Measurements from ENCODE around the gene FAM83G.

Gene FAM83G

GRCh38 chr17:19013806-19014627, 9.5 kb upstream of the FAM83G start:
- Histone ChIP-seq H3K27me3 (ENCODE audit: insufficient read depth, insufficient read length) (no peaks in the 10 kb centered on the region), H3K9ac (ENCODE audit: insufficient read length, low read depth) (no peak overlapping the region), H3K4me3 (ENCODE audit: insufficient read length, low read depth) (no peak overlapping the region), H3K36me3 (ENCODE audit: insufficient read depth, insufficient read length, low read length) (no peaks in the 10 kb centered on the region), H3K9me3 (ENCODE audit: insufficient read depth, low read length) (no peaks in the 10 kb centered on the region), H3K4me1 (ENCODE audit: insufficient read depth, insufficient read length) (peaks cover 15% of the 10 kb centered on the region)
- DNase-seq (ENCODE audit: low read depth, low spot score): no peak
- TF ChIP-seq YY1 (IDR thresholded peaks at IDR 0.05; ENCODE audit: insufficient read depth, insufficient read length) (no peak), ZNF274 (IDR thresholded peaks at IDR 0.05; ENCODE audit: low read depth, low read length) (no peak)

GRCh38 chr17:19013226-19013625, 8.7 kb upstream of the FAM83G start:
- H3K9ac ChIP-seq (ENCODE audit: insufficient read length, low read depth): no peak overlapping the region
- no peak overlapping the region for H3K4me3 ChIP-seq (ENCODE audit: insufficient read length, low read depth)
- DNase-seq (ENCODE audit: low read depth, low spot score): no peak
- H3K27me3 ChIP-seq (ENCODE audit: insufficient read depth, insufficient read length): no peaks in the 10 kb centered on the region
- TF ChIP-seq SUZ12 (IDR thresholded peaks at IDR 0.05; ENCODE audit: extremely low read depth, insufficient read depth, insufficient read length) (no peak), ZNF274 (IDR thresholded peaks at IDR 0.05; ENCODE audit: low read depth, low read length) (no peak), YY1 (IDR thresholded peaks at IDR 0.05; ENCODE audit: insufficient read depth, insufficient read length) (no peak)
- H3K36me3 ChIP-seq (ENCODE audit: insufficient read depth, insufficient read length, low read length): no peaks in the 10 kb centered on the region
- H3K9me3 ChIP-seq (ENCODE audit: insufficient read depth, low read length): no peaks in the 10 kb centered on the region
- peaks cover 15% of the 10 kb centered on the region for H3K4me1 ChIP-seq (ENCODE audit: insufficient read depth, insufficient read length)

- Histone ChIP-seq H3K9ac (ENCODE audit: insufficient read length, low read depth) (no peak overlapping the region), H3K4me3 (ENCODE audit: insufficient read length, low read depth) (no peak overlapping the region), H3K4me1 (ENCODE audit: insufficient read depth, insufficient read length) (peaks cover 15% of the 10 kb centered on the region), H3K27me3 (ENCODE audit: insufficient read depth, insufficient read length) (no peaks in the 10 kb centered on the region), H3K36me3 (ENCODE audit: insufficient read depth, insufficient read length, low read length) (no peaks in the 10 kb centered on the region), H3K9me3 (ENCODE audit: insufficient read depth, low read length) (no peaks in the 10 kb centered on the region)
- DNase-seq (ENCODE audit: low read depth, low spot score): no peak
- TF ChIP-seq SUZ12 (IDR thresholded peaks at IDR 0.05; ENCODE audit: extremely low read depth, insufficient read depth, insufficient read length) (no peak), YY1 (IDR thresholded peaks at IDR 0.05; ENCODE audit: insufficient read depth, insufficient read length) (no peak), ZNF274 (IDR thresholded peaks at IDR 0.05; ENCODE audit: low read depth, low read length) (no peak)
Observed at GRCh38 chr17:19012171-19013080, 7.9 kb upstream of the FAM83G start.

- H3K4me1 ChIP-seq (ENCODE audit: insufficient read depth, insufficient read length): peaks cover 15% of the 10 kb centered on the region
- H3K36me3 ChIP-seq (ENCODE audit: insufficient read depth, insufficient read length, low read length): no peaks in the 10 kb centered on the region
- H3K4me3 ChIP-seq (ENCODE audit: insufficient read length, low read depth): no peak overlapping the region
- H3K9me3 ChIP-seq (ENCODE audit: insufficient read depth, low read length): peaks cover 4% of the 10 kb centered on the region; the same call in 1 of the 2 replicates
- H3K27me3 ChIP-seq (ENCODE audit: insufficient read depth, insufficient read length): no peaks in the 10 kb centered on the region
- no peak overlapping the region for H3K9ac ChIP-seq (ENCODE audit: insufficient read length, low read depth)
- DNase-seq (ENCODE audit: low read depth, low spot score): no peak
- no peak for TF ChIP-seq SUZ12 (IDR thresholded peaks at IDR 0.05; ENCODE audit: extremely low read depth, insufficient read depth, insufficient read length)
- no peak for TF ChIP-seq ZNF274 (IDR thresholded peaks at IDR 0.05; ENCODE audit: low read depth, low read length)
- TF ChIP-seq YY1 (IDR thresholded peaks at IDR 0.05; ENCODE audit: insufficient read depth, insufficient read length): no peak
Observed at GRCh38 chr17:19011581-19011980, 7.0 kb upstream of the FAM83G start.

GRCh38 chr17:19010729-19011505, 6.4 kb upstream of the FAM83G start:
- H3K36me3 ChIP-seq (ENCODE audit: insufficient read depth, insufficient read length, low read length): no peaks in the 10 kb centered on the region
- no peak for TF ChIP-seq SUZ12 (IDR thresholded peaks at IDR 0.05; ENCODE audit: extremely low read depth, insufficient read depth, insufficient read length)
- TF ChIP-seq YY1 (IDR thresholded peaks at IDR 0.05; ENCODE audit: insufficient read depth, insufficient read length): no peak
- no peak for TF ChIP-seq ZNF274 (IDR thresholded peaks at IDR 0.05; ENCODE audit: low read depth, low read length)
- H3K4me3 ChIP-seq (ENCODE audit: insufficient read length, low read depth): no peak overlapping the region
- no peak for DNase-seq (ENCODE audit: low read depth, low spot score)
- H3K9me3 ChIP-seq (ENCODE audit: insufficient read depth, low read length): peaks cover 7% of the 10 kb centered on the region; the same call in 1 of the 2 replicates
- no peak overlapping the region for H3K9ac ChIP-seq (ENCODE audit: insufficient read length, low read depth)
- no peaks in the 10 kb centered on the region for H3K27me3 ChIP-seq (ENCODE audit: insufficient read depth, insufficient read length)
- H3K4me1 ChIP-seq (ENCODE audit: insufficient read depth, insufficient read length): peaks cover 15% of the 10 kb centered on the region

GRCh38 chr17:19009970-19010369, 5.4 kb upstream of the FAM83G start:
- H3K9me3 ChIP-seq (ENCODE audit: insufficient read depth, low read length): peaks cover 7% of the 10 kb centered on the region; the same call in 1 of the 2 replicates
- TF ChIP-seq SUZ12 (IDR thresholded peaks at IDR 0.05; ENCODE audit: extremely low read depth, insufficient read depth, insufficient read length) (no peak), YY1 (IDR thresholded peaks at IDR 0.05; ENCODE audit: insufficient read depth, insufficient read length) (no peak), ZNF274 (IDR thresholded peaks at IDR 0.05; ENCODE audit: low read depth, low read length) (no peak)
- H3K4me1 ChIP-seq (ENCODE audit: insufficient read depth, insufficient read length): peaks cover 23% of the 10 kb centered on the region
- H3K36me3 ChIP-seq (ENCODE audit: insufficient read depth, insufficient read length, low read length): no peaks in the 10 kb centered on the region
- H3K4me3 ChIP-seq (ENCODE audit: insufficient read length, low read depth): no peak overlapping the region
- no peaks in the 10 kb centered on the region for H3K27me3 ChIP-seq (ENCODE audit: insufficient read depth, insufficient read length)
- no peak overlapping the region for H3K9ac ChIP-seq (ENCODE audit: insufficient read length, low read depth)
- DNase-seq (ENCODE audit: low read depth, low spot score): no peak
